ENCODE measurements around the gene PDGFC. TPM values are rescaled to one million over a fixed set of nuclear protein-coding genes. Genes with fewer than 3 reads are reported as not detected.

PDGFC gene
- total RNA-seq, 1 experiment from 2014 or later, result 33.1 TPM

GRCh38 chr4:156751486-156751885 is 220.1 kb downstream of the PDGFC start:
- ChIA-PET POLR2A (ENCODE audit: unreplicated experiment) (interaction anchor here (0.7 kb wide), 1 partner anchor 372 kb away, joined by 5 read pairs; no protein-coding TSS in a partner anchor), CTCF (no interaction called here)
- Histone ChIP-seq H3K27me3 (ENCODE audit: insufficient read depth, low read depth) (no peaks in the 10 kb centered on the region), H3K4me3 (no peak overlapping the region), H3K36me3 (ENCODE audit: low read depth) (no peaks in the 10 kb centered on the region), H2AFZ (0 out of 2 replicates have a peak overlapping the region, but pooled peaks have one; percentile 17), H3K79me2 (ENCODE audit: low read depth) (no peaks in the 10 kb centered on the region), H4K20me1 (ENCODE audit: insufficient read depth) (no peaks in the 10 kb centered on the region), H3K4me1 (replicated peaks; ENCODE audit: insufficient read depth) (no peaks in the 10 kb centered on the region), H3K9me2 (ENCODE audit: insufficient read depth) (0 out of 2 replicates have a peak, but pooled peaks cover under 1% of the 10 kb centered on the region), H3K9me3 (ENCODE audit: insufficient read depth, low read depth) (no peaks in the 10 kb centered on the region), H3K27ac (no peak overlapping the region), H3K4me2 (no peak overlapping the region), H3F3A (ENCODE audit: insufficient read depth, low read depth) (no peaks in the 10 kb centered on the region)
- intact Hi-C loops (cut with micrococcal nuclease; ENCODE audit: unreplicated experiment), result no loop called here
- DNase-seq, result no peak
- BruUV-seq (replicated peaks), result no TSS peak
- no peak for TF ChIP-seq EZH2 (IDR thresholded peaks at IDR 0.05; ENCODE audit: low read depth)
- TF ChIP-seq, protein P1, sequence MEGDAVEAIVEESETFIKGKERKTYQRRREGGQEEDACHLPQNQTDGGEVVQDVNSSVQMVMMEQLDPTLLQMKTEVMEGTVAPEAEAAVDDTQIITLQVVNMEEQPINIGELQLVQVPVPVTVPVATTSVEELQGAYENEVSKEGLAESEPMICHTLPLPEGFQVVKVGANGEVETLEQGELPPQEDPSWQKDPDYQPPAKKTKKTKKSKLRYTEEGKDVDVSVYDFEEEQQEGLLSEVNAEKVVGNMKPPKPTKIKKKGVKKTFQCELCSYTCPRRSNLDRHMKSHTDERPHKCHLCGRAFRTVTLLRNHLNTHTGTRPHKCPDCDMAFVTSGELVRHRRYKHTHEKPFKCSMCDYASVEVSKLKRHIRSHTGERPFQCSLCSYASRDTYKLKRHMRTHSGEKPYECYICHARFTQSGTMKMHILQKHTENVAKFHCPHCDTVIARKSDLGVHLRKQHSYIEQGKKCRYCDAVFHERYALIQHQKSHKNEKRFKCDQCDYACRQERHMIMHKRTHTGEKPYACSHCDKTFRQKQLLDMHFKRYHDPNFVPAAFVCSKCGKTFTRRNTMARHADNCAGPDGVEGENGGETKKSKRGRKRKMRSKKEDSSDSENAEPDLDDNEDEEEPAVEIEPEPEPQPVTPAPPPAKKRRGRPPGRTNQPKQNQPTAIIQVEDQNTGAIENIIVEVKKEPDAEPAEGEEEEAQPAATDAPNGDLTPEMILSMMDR (conservative IDR thresholded peaks at IDR 0.05), result no peak

DNA sequence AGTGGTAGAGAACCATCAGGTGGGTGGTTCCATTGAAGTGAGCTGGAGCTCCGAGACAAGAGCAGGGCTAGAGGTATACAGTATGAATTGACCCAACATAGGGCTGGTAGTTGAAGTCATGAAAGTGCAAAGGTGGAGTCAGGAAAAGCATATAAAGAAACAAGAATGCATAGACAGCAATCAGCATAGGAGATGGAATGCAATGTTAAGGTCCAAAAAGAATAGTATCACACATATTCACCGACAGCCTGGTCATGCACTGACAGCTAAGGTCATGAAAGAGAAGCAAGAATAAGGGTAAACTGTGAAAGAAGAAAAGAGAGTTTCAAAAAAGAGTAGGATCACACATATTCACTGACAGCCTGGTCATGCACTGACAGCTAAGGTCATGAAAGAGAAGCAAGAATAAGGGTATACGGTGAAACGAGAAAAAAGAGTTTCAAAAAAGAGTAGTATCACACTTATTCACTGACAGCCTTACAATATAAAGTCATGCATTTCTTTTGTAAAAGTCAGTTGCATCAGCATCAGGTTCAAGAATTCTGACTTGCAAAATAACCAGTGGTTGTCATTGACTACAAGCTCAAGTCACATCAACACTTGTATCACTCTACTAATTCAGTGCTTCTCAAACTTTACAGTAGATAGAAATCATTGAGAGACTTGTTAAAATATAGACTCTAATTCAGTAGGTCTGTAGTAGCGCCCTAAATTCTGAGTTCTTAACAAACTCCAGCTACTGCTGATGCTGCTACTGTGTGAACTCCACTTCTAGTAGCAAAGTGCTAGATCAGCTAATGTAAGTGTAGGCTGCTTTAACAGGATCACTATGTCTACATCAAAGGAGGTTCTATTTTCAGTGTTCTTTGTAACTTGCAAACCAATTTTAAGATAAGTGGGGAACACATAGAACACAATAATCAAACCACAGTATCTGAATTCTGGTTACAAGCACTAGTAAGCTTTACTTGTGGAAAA is 221.9 kb downstream of the PDGFC start:
- Histone ChIP-seq H3K27ac (no peak overlapping the region), H3K9me3 (ENCODE audit: insufficient read depth, low read depth) (no peaks in the 10 kb centered on the region), H3K4me2 (no peak overlapping the region), H3K9me2 (ENCODE audit: insufficient read depth) (no peaks in the 10 kb centered on the region), H3K4me3 (no peak overlapping the region), H3K36me3 (ENCODE audit: low read depth) (no peaks in the 10 kb centered on the region), H3K27me3 (ENCODE audit: insufficient read depth, low read depth) (no peaks in the 10 kb centered on the region), H3K79me2 (ENCODE audit: low read depth) (no peaks in the 10 kb centered on the region), H4K20me1 (ENCODE audit: insufficient read depth) (no peaks in the 10 kb centered on the region), H3F3A (ENCODE audit: insufficient read depth, low read depth) (no peaks in the 10 kb centered on the region), H3K4me1 (replicated peaks; ENCODE audit: insufficient read depth) (no peaks in the 10 kb centered on the region), H2AFZ (no peak overlapping the region)
- TF ChIP-seq, protein P1 (conservative IDR thresholded peaks at IDR 0.05), result no peak
- TF ChIP-seq EZH2 (IDR thresholded peaks at IDR 0.05; ENCODE audit: low read depth), result no peak
- intact Hi-C loops (cut with micrococcal nuclease; ENCODE audit: unreplicated experiment), result no loop called here
- no peak for DNase-seq
- ChIA-PET CTCF (no interaction called here), POLR2A (ENCODE audit: unreplicated experiment) (no interaction called here)
- no TSS peak for BruUV-seq (replicated peaks)

GRCh38 chr4:156746111-156746510 is 225.5 kb downstream of the PDGFC start:
- no peaks in the 10 kb centered on the region for H3K79me2 ChIP-seq (ENCODE audit: low read depth)
- H3K4me3 ChIP-seq, result no peak overlapping the region
- no peaks in the 10 kb centered on the region for H3F3A ChIP-seq (ENCODE audit: insufficient read depth, low read depth)
- no peaks in the 10 kb centered on the region for H3K9me2 ChIP-seq (ENCODE audit: insufficient read depth)
- DNase-seq, result no peak
- H3K4me1 ChIP-seq (replicated peaks; ENCODE audit: insufficient read depth), result no peaks in the 10 kb centered on the region
- intact Hi-C loops (cut with micrococcal nuclease; ENCODE audit: unreplicated experiment), result no loop called here
- BruUV-seq (replicated peaks), result no TSS peak
- no peaks in the 10 kb centered on the region for H3K9me3 ChIP-seq (ENCODE audit: insufficient read depth, low read depth)
- ChIA-PET POLR2A (ENCODE audit: unreplicated experiment) (no interaction called here), CTCF (no interaction called here)
- H2AFZ ChIP-seq, result no peak overlapping the region
- H4K20me1 ChIP-seq (ENCODE audit: insufficient read depth), result no peaks in the 10 kb centered on the region
- H3K27me3 ChIP-seq (ENCODE audit: insufficient read depth, low read depth), result no peaks in the 10 kb centered on the region
- H3K27ac ChIP-seq, result no peak overlapping the region
- H3K4me2 ChIP-seq, result no peak overlapping the region
- no peaks in the 10 kb centered on the region for H3K36me3 ChIP-seq (ENCODE audit: low read depth)
- TF ChIP-seq EZH2 (IDR thresholded peaks at IDR 0.05; ENCODE audit: low read depth), result no peak
- TF ChIP-seq, protein P1 (conservative IDR thresholded peaks at IDR 0.05), result no peak

Measured in PC-9 (cell line).